Stimulated activated CD8-positive, alpha-beta memory T cell treated with anti-CD3 and anti-CD28 coated beads, Interleukin-2, amount 100 ng/mL, for 48 hours (primary cell): Measurements from ENCODE around the gene SSTR3.
A peak's percentile ranks its signal among the peaks of the same experiment; 100 is the strongest.
"Not testable (repeated sequence)": the region's sequence is repeated elsewhere in the genome, so short reads cannot be mapped to it uniquely, and the experiment has no call there.

ENCODE experiments used
- DNase-seq, 2 donors: peaks; one replicate each; pipeline ENCODE4 v3.0.0-alpha.2; 2020; ENCODE audit warnings: low read depth in 2 of 2

SSTR3 gene

GRCh38 chr22:37211075-37211865 is 1.0 kb downstream of the SSTR3 start:
- no peak for DNase-seq

GRCh38 chr22:37210041-37210803 is 2.1 kb downstream of the SSTR3 start:
- no peak for DNase-seq

- DNase-seq = no peak
These were observed 3.0 kb downstream of the SSTR3 start for GRCh38 chr22:37209140-37209845.

- DNase-seq = no peak
These were observed 3.7 kb downstream of the SSTR3 start for GRCh38 chr22:37208401-37209139.

- no peak for DNase-seq
These were observed 4.3 kb downstream of the SSTR3 start for GRCh38 chr22:37207981-37208380.

- DNase-seq = no peak
These were observed 5.1 kb downstream of the SSTR3 start for GRCh38 chr22:37206841-37207821.

- DNase-seq = no peak
These were observed 6.0 kb downstream of the SSTR3 start for GRCh38 chr22:37206118-37206840.

- DNase-seq = no peak
These were observed 7.2 kb downstream of the SSTR3 start for GRCh38 chr22:37205046-37205445.

- no peak for DNase-seq
These were observed 8.1 kb downstream of the SSTR3 start for GRCh38 chr22:37204045-37204655.

GRCh38 chr22:37203354-37204044 is 8.8 kb downstream of the SSTR3 start:
- DNase-seq = no peak

- DNase-seq = no peak
These were observed 9.6 kb downstream of the SSTR3 start for GRCh38 chr22:37202716-37203115.

- no peak for DNase-seq
These were observed 10.2 kb downstream of the SSTR3 start for GRCh38 chr22:37202001-37202555.

- DNase-seq = not testable (repeated sequence)
These were observed 10.8 kb downstream of the SSTR3 start for GRCh38 chr22:37201443-37201820.

GRCh38 chr22:37199760-37200108 is 12.5 kb downstream of the SSTR3 start:
- no peak for DNase-seq

- DNase-seq = peak; percentile 98 to 100
These were observed 13.0 kb downstream of the SSTR3 start for GRCh38 chr22:37199103-37199759.

GRCh38 chr22:37198258-37199102 is 13.8 kb downstream of the SSTR3 start:
- DNase-seq = peak; percentile 89 to 93
